HG03432 (cell line): ENCODE results near the gene TEX38.
"Not testable (repeated sequence)": the region's sequence is repeated elsewhere in the genome, so short reads cannot be mapped to it uniquely, and the experiment has no call there.

Experiments used
- ATAC-seq: cut with Tn5 transposase; IDR thresholded peaks from one replicate; pipeline ENCODE4 v1.9.1; 2021; ENCODE audit warnings: mild to moderate bottlenecking, moderate library complexity; ENCODE audit not compliant: unreplicated experiment

Gene TEX38

DNA sequence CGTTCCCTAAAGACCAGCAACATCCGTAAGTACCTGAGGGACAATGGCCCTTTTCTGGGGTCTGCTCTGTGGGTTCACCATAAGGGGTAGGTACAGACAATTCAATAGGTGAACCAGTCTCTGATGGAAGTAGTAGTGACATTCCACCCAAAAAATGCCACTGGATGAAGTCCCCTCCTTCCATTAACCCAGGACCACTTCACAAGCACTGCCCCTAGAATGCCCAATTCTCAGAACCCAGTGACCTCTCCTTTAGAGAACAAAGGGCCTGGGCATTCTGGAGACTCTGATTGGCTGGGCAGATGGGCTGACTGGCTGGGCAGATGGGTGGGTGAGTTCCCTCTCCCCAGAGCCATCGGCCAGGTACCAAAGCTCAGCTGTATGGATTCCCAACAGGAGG lies at the start of gene TEX38:
Gene TEX38 (plus strand): TSS at position 301 of the 400 bp plus-strand sequence. CDS start 81 bp downstream, at position 382.
- ATAC-seq = no peak

DNA sequence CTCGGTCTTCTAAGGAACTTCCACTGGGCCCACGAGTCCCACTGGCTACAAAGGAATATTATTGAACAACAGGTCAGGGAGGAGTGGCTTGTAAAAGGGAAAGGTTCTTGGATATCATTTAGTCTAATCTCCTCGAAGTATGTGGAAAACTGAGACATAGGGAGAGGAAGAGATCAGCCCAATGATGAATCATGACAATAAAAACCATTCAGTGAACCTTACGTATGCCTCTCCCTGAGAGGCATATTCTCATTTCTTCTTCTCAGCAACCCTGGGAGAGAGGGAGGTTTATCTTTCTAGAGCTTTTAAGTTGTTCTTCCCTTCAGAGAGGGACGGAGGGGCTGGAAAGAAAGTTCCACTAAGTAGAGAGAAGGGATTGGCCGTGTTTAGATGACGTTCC lies 49.7 kb upstream of the TEX38 start:
- no peak for ATAC-seq

DNA sequence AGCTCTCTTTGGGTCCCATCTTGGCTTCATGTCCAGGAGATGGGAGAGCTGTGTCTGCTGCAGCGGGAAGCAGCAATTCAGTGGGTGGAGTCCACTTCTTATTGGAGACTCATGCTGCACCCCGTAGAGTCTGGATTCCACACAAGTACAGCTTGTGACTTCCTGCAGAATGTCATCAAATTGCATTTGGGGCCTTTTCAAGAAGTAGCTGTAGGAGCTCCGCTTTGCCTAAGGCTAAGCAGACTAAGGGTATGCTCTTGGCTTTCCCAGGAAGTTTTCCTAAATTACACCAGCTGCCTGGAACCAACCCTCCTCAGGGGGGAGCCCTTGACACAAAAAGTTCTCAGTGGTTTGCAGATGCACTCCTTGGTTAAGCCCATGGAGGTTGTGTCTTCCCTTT lies 49.3 kb upstream of the TEX38 start:
- ATAC-seq = no peak

DNA sequence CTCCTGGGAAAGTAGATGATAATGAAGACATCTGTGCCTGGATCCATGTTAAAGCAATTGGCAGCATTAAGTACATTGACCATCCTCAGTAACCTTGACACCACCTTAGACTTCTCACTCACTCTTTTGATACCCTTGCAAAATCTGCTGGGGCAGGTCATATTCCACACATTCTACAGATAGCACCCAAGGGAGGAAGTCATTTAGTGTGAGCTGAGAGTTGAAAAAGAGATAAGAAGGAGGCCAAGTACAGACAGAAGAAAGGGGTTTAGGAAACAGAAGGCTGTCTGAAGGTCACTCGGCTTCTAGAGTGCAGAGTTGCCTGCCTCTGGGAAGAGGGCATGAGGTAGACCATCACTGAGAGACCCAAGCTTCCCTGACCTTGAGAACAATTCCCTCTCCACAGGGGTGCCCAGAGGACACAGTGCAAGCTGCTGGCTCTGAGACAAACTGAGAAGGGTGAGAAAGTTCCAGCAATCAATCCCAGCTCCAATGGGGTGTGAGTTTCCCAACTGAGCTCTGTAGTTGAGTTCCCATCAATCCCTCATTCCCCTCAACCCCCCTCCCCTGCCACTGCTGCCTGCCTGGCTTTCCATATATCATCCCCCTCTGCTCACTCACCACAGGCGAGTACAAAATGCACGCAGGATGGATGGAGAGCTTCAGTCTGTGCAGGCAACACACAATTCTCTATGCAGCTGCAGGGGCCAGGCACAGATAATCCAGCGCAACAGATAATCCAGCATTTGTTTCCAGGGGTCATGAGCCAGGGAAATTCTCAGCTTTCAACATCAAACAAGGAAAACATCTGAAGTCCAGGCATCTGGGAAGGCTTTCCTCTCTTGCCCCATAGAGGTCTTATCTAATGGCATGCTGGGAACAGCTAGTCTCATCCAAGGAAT lies 47.7 kb upstream of the TEX38 start:
- no peak for ATAC-seq

DNA sequence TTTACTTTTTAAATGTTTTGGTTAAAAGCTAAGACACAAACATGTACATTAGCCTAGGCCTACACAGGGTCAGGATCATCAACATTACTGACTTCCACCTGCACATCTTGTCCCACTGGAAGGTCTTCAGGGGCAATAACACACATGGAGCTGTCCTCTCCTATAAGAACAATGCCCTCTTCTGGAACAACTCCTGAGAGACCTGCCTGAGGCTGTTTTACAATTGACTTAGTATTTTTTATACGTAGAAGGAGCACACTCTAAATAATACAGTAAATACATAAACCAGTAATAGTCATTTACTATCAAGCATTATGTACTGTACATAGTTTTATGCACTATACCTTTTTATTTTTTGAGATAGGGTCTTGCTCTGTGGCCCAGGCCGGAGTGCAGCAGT lies 40.9 kb upstream of the TEX38 start:
- no peak for ATAC-seq

DNA sequence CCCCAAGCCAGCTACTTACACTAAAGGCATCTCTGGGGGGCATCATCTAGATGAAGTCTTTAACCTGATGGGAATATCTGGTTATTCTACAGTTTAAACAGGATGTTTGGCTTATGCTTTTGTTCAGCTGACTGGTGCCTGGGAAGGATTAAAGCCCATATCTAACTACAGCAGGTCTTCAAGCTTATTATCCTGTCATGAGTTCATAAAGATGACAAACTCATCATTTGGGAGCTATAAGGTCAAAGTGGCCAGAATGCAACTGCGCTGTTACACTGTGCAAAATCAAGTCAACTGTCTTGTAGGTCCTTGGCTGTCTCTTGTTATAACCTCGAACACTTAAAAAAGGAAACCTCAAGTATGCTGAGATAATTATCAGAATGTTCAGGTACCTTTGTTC lies 36.4 kb upstream of the TEX38 start:
- no peak for ATAC-seq

DNA sequence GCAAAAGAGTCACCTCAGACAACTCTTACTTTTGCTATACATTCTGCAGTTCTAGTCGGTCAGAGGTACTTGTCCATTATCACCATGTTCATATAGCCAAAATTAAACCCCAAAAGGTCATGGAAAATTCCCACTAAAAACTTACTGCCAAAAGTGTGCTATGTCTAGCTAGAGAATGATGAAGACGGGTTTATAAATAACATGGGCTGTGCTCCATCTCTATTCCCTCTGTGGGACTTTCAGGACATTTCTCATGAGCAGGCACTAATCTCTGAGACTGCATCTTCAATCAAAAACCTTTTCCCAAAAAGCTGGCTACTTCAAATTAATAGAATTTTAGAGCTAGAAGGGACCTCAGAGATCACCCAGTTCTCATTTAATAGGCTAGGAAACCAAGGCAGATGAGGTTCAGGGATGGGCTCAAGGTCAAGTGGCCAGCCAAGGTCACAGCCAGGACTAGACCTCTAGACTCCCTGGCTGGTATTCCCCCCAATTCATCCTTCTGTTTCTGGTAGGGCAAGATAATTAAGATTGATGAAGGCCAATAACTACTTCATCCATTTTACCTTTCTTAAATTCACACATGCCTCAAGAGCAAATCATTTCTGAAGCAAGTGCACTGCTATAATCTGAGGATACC lies 34.1 kb upstream of the TEX38 start:
- ATAC-seq = no peak

DNA sequence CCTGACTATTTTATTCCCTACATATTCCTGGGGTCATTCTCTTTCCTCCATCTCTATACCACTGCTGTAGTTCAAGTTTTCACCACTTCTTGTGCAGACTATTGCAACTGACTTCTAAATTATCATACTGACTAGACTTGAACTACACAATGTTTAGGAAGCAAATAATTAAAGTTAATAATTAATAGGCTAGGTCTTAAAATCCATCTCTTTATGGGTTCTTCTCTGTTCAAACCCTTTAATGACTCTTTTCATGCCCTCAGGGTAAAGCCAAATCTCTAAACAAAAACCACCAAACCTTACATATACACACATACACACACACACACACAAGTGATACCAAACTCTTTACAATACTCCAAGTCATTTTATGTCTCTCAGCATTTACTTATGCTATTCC lies 32.7 kb upstream of the TEX38 start:
- ATAC-seq = no peak

DNA sequence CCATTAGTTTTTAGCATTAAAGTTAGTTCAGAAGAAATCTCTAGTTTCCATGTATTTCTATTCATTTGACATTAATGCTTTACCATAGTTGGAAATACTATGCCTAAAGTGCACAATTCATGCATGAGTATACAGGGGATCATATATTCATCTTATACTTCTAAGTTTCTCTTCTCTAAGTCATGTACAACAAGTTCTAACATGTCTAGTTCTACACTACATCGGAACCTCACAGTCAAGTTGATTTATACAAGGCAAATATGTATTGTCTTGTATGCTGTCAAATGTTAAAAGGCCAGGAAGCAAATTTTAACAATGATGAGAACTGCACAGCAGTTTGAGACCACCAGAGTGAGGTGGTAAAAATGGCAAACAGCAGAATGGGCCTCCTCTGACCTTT lies 32.1 kb upstream of the TEX38 start:
- ATAC-seq = no peak

DNA sequence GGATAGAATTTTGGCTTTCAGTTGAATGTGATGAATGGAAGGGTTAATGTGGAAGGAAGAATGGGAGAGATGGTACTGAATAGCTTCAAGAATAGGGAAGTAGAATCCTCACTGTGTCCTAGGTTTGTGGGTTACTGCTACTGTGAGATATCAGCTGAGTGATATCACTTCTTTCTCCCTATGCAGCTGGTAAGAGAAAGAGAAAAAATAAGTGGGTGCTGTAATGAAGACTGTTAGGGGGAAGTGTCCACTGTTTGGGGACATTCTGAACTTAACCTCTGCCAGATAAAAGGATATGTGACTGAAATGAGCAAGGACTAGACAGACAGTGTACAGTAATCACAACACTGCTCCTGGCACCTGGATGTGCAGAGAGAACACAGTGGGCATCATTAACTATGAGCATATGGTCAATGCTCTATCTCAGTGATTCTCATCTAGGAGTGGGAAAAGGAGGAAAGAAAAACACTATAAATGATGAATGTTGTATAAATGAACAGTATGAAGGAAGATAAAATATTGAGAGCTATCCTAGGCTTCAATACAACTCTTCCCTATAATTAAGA lies 29.5 kb upstream of the TEX38 start:
- no peak for ATAC-seq

DNA sequence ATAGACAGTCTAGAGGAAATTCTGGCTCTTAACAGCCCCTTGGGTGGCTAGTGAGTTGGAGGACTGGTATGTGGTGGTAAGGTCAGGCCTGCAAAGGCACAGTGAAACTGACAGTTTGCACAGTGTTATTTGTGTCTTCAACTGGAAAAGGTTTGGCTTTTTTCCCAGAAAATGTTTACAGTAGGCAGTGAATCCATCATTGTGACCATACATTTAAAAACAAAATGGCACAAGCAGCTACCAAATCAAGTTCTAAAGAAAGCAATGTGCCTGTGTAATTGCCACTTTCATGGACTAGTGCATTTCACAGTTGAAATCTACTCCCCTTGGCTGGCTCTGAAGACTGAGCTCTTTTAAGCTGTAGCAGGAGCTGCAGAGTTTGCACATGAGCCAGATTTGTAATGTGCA lies 28.3 kb upstream of the TEX38 start:
- no peak for ATAC-seq

DNA sequence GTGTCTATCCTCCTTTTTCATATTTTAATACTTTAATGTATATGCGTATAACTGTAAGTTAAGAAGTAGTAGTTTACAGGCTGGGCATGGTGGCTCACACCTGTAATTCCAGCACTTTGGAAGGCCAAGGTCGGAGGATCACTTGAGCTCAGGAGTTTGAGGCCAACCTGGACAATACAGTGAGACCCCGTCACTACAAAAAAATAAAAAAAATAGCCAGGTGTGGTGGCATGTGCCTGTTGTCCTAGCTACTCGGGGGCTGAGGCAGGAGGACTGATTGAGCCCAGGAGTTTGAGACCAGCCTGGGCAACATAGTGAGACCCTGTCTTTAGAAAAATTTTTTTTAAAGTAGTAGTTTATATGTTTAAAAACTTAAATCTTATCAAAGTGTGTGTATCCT lies 25.8 kb upstream of the TEX38 start:
- ATAC-seq = no peak

DNA sequence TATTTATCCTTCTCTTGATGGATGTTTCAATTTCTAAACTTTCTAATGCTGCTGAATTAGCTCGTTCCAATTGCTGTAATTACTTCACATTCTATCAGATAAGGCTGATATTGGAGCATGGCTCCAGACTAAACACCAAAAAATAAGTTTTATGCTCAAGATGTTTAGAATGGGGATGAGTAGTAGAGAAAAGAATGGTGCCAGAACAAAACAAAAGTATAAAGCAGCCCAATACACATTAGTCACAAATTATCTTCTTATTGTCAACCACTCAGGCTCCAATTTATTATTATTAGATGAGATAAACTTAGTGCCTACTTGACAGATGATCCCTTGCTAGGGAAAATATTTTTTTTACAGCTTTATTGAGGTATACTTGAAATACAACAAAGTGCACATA lies 25.3 kb upstream of the TEX38 start:
- no peak for ATAC-seq

DNA sequence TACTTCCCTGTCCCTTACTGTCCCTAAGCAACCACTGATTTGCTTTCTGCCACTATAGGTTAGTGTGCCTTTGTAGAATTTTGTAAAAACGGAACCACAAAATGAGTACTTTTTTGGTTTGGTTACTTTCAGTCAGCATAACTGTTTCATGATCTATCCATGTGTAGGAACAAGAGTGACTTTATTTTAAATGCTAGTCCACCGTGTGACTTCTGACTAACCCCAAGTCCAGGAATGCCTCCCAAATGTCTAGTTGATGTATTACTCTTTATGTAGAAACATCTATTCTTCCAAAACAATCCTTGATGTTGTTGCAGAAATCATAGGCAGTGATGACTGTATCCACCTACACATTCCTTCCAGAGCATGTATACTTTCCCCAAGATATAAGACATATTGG lies 24.8 kb upstream of the TEX38 start:
- ATAC-seq = no peak

DNA sequence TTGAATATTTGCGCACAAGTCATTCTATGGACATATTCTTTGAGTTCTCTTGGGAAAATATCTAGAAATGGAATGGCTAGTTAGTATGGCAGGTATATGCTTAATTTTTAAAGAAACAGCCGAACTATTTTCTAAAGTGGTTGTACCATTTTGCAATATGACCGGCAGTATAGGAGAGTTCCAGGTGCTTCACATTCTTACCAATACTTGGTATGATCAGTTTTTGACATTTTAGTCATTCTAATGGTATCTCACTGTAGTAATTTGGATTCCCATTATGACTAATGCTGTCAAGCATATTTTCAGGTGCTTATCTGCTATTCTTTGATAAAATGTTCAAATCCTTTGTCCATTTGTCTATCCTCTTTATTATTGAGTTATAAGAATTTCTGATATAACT lies 24.0 kb upstream of the TEX38 start:
- ATAC-seq = no peak

DNA sequence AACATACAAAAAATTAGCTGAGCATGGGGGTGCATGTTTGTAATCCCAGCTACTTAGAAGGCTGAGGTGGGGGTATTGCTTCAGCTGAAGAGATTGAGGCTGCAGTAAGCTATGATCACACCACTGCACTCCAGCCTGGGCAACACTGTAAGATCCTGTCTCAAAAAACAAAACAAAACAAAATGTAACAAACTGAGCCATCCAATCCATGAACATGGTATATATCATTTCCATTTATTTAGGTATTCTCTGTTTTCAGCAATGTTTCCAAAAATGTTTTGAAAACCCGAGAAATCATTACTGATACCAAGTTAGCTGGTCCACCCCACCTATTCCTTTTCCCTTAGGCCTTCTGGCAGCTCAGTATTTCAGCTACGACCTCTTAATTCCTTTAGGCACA lies 21.9 kb upstream of the TEX38 start:
- ATAC-seq = no peak

DNA sequence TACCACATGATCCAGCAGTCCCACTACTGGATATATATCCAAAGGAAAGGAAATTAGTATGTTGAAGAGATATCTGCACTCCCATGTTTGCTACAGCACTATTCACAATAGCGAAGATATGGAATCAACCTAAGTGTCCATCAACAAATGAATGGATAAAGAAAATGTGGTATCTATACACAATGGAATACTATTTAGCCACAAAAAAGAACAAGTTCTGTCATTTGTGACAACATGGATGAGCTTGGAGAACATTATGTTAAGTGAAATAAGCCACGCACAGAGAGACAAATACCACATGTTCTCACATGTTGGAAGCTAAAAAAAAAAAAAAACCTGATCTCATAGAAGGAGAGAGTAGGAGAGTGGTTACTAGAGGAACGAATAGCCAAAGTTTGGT lies 21.2 kb upstream of the TEX38 start:
- no peak for ATAC-seq

DNA sequence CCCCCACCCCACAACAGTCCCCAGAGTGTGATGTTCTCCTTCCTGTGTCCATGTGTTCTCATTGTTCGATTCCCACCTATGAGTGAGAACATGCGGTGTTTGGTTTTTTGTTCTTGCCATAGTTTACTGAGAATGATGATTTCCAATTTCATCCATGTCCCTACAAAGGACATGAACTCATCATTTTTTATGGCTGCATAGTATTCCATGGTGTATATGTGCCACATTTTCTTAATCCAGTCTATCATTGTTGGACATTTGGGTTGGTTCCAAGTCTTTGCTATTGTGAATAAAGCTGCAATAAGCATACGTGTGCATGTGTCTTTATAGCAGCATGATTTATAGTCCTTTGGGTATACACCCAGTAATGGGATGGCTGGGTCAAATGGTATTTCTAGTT lies 20.5 kb upstream of the TEX38 start:
- not testable (repeated sequence) for ATAC-seq

DNA sequence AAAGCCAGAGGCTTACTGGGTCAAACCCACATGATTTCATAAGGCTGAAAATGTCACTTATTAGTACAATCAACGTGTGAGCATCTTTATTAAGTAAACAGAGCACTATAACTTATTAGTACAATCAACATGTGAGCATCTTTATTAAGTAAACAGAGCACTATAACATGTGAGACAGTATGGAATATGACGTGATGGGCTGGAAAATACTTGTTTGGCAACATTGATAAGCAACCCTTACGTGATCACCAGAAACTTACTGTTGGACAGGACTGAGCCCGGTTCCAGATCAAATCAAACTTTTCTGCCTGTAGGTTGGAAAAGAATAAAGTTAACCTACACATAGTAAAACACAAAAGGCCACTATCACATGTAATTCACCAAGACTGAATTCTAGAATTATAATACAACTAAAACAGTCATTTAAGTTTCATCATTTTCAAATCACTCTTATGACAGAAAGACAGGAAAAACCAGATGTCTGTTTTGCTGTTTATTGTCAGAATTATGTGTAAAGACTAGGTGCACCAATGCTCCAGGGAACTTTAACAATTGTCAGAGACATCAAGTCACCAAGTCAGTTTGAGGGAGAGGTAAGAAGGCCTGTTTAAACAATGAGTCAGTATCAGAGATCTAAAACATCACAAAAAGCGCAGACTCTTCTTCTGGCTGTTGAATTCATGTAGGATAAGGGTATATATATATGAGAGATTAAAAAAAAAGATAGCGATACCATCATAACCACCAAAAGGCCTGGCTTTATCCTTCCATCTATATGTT lies 19.1 kb upstream of the TEX38 start:
- no peak for ATAC-seq

DNA sequence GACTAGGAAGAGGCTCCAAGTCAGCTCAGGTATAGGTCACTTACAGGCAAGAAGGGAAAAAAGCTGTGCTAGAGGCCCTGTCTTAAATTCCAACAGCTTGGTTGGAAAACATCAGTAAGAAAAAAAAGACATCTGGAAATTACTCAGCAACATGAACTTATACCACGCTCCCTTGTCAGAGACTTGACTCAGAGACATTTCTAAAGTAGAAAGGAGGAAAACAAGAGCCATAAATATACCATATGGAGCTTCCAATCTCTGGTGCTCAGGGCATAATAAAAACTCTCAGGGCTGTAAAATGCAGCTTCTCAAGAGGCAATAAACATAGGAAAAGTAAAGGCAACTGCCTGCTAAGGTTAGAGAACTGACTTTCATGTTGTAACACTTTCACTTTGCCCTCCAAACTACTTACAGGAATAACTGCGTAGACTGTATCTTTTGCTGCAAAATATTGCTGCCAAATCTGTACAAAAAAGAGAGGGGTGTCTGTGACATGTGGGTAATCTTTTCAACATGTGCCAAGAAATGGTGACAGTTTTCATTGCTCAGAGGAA lies 18.2 kb upstream of the TEX38 start:
- no peak for ATAC-seq

DNA sequence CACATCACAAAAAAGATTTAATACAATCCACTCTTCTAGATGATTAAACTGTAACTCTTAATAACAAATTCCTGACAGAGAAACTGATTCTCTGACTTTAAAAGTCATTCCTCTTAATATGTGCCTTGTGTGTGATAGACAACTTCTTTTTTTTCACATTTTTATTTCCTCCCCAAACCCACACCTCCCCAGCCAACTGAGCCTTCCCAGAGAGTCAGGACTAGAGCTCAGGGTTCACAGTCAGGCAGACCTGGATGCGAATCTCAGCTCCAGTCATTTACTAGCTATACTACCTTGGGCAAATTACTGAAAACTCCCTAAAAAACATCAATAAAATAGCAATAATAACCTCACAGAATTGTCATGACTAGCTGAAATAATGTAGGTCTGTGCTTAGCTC lies 17.6 kb upstream of the TEX38 start:
- ATAC-seq = no peak
